ENCODE results near the gene RAB3GAP2.
A peak's percentile ranks its signal among the peaks of the same experiment; 100 is the strongest.
"Not testable (repeated sequence)": the region's sequence is repeated elsewhere in the genome, so short reads cannot be mapped to it uniquely, and the experiment has no call there.

RAB3GAP2 gene

DNA sequence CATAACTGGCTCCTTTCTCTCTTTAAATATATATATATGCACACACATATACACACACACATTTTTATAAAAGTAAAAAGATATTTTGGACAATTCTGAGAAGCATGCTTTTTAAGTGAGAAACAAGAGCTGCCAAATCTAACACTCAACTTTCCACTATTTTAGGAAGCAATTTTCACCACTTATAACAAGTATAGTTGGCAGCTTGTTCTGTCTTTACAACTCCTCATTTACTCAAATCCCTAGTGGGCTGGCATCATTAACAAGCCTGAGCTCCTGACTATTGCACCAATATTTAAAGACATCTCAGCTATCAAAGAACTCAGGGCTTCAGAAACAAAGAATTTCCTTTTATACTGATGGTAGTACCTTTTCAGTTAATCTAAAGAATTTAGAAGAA, 76.6 kb downstream of the RAB3GAP2 start:
- no peak for DNase-seq (ENCODE audit: low spot score)

DNA sequence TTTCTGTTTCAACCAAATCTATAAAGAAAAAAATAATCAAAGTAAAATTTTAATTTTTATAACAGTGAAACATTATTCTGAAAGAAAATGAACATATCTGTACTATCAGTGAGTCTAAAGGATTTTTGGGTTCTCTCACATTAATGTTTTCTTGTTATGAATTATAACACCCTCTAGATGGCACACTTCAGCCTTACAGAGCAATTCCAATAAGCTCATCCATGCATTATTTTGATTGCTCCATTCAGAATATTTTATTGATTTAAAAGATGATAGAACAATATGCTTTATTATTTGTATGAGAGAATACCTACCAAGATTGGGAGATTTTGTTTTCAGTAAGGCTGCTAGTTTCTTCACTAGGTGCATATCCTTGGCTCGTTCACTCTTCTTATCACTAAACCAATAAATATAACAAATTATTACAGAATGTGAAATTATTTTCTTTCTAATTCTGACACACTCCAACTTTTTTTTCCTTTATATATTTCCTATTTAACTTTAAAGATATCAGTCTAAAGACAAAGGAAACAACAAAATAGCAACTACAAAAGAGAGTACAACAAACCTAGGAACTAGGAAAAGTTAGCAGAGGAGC, 82.4 kb downstream of the RAB3GAP2 start:
- DNase-seq (ENCODE audit: low spot score): peak; percentile 46

DNA sequence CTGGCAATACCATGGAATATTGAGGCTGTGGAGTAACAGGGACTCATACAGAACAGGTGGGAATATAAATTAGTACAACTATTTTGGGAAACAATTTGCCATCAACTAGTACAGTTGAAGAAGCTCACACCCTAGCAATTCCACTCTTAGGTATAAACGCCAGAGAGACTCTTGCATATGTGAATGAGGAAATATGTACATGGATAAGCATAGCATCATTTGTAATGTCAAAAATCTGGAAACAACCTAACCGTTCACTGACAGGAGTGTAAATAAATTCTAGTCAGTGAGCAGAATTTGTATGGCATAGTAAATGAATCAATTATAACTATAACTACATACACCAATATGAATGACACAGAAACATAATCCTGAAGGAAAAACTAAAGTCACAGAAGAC, 83.7 kb downstream of the RAB3GAP2 start:
- no peak for DNase-seq (ENCODE audit: low spot score)

DNA sequence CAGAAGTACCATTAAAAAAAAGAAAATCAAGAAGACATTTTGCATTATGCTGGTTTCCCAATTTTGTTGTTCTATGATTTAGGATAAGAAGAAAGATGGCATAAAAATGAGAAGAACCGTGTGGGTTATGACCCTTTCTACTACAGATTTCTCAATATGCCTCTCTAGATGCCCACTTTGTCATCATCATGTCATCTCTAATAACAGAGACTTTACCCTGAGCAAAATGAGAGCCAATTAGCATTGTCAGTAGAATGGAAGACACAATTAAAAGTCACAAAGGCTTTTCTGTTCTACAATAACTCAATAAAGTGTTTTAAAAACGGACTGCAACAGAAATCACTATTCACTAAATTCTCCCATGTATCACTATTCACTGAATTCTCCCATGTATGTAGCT, 85.5 kb downstream of the RAB3GAP2 start:
- DNase-seq (ENCODE audit: low spot score): no peak

DNA sequence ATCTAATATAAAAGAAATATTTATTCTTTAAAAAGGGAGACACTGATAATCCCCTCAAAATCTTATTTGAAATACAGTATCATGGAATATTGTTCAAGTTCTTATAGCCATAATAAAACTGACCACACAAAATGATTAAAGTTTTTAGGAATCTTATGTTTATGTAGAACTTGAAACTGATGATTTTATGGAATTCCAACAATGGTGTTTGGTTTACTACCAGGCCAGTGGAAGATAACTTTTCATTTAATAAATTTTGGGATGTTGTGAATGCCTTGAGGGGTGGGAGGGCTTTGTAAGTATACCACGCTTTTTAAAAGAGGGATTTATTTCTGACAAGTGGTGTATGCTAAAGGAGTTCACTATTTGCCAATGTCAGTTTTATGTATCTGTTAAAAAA, 87.7 kb downstream of the RAB3GAP2 start:
- DNase-seq (ENCODE audit: low spot score): no peak

DNA sequence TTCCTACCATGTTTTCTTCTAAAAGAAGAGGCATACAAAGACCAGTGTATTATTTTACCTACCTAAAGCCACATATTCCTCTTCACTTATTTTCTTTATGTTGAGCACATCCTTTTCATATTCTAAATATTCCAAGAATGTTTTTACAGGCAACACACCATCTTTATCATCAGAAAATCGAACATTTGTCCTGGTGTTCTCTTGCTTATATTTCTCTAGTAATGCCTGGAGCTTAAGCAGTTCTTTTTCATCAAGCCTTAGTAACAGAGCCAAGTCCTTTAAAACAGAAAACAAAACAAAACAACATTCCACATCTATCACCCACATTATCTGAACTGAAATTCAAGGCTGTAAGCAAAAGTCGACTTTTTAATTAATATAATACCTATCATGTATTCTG, 89.6 kb downstream of the RAB3GAP2 start:
- DNase-seq (ENCODE audit: low spot score): no peak

DNA sequence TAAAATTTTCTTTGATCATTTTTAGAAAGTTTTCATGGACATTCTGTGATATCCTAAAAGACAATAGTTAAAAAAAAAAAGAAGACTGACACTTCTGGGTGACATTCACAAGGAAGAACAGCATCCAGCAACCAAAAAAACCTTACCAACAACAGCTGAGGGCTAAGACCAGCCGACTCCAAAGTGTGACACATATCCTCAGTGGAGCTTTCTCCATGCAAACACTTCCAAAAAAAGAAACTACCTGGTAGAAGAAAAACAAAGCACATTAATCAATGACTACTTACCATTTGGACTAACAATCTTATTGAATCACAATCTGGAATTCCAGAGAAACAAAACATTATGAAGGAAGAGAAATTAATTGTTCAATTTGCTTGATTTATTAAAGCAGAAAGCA, 90.1 kb downstream of the RAB3GAP2 start:
- DNase-seq (ENCODE audit: low spot score): no peak

DNA sequence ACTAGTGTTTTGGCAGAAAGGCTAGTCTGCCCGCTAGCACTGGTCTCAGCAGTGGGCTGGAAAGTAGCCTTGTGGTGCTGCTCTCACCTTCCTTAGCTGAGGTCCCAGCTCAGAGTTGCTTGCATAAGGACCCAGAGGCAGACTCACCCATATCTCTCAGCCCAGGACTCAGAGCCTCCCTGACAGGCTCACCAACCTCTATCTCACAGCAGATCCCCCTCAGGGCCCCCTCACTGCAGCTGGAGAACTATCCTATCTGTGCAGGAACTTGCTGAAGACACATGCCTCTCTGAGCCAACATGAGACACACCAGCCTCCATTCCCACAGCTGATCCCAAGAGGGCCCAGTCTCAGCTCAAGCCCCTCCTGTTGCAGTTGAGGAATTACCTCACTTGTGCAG, 95.7 kb downstream of the RAB3GAP2 start:
- no peak for DNase-seq (ENCODE audit: low spot score)

DNA sequence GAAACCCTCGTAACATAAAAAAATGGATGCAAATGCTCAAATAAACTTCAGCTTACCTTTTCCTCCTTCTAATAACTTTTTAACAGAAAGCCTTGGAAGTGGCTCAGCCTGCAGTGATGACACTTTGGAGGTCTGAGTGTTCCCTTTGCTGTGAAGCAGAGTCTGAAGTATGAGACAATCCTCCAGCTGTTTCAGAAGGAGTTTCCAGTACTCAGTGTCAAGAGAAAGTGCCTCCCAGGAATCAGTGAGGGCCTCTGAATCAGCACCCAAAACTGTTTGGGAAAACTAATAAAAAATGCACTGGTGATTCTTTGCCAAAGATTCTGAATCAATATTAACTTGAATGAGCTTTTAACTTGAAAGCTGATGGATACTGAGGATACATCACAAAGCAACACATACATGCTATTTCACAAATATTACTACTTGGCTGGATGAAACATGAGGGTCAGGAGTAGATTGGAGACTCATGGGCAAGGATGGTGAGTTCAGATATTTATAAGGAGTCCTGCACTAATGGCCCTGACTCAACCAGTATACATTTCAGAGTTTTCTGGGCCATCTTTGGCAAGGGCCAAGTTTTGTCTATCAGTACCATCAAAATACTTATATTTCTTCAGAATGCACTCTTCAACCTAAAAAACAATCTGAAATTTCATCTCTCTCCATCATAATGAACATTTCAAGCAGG, 101.3 kb downstream of the RAB3GAP2 start:
- no peak for DNase-seq (ENCODE audit: low spot score)

DNA sequence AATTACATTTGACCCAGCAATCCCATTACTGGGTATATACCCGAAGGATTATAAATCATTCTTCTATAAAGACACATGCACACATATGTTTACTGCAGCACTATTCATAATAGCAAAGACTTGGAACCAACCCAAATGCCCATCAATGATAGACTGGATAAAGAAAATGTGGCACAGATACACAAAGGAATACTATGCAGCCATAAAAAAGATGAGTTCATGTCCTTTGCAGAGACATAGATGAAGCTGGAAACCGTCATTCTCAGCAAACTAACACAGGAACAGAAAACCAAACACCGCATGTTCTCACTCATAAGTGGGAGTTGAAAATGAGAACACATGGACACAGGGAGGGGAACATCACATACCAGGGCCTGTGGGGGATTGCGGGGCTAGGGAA, 102.4 kb downstream of the RAB3GAP2 start:
- not testable (repeated sequence) for DNase-seq (ENCODE audit: low spot score)

DNA sequence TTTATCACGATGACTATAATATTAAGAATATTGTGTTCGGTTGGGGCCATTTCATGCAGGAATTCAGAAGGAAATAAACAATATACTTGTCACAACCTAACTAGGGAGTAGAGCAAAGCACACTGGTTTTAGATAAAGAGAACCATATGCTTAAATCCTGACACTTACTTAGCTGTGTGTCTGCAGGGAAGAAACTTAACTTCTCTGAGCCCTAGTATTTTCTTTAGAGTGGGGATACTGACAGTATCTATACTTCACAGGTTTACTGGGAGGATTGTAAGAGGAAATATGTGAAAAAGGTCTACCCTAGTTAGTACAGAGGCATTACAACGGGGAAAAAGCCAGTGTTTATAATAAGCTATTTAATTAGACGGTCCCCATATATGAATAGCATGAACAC, 105.4 kb downstream of the RAB3GAP2 start:
- no peak for DNase-seq (ENCODE audit: low spot score)

DNA sequence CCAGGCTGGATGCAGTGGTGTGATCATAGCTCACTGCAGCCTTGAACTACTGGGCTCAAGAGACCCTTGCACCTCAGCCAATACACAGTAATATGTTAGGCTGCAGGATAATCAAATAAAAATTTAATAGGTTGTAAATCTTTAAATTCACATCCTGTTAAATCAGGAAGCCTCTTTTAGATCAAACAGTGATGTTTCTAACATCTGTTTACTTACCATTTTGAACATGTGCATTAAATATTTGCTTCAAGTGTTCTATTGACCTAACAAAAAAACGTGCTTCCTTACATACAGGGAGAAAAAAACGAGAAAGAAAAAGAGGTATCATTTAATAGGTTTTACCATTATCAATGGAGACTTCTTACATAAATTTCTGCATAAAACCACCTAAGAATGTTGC, 107.7 kb downstream of the RAB3GAP2 start:
- no peak for DNase-seq (ENCODE audit: low spot score)

DNA sequence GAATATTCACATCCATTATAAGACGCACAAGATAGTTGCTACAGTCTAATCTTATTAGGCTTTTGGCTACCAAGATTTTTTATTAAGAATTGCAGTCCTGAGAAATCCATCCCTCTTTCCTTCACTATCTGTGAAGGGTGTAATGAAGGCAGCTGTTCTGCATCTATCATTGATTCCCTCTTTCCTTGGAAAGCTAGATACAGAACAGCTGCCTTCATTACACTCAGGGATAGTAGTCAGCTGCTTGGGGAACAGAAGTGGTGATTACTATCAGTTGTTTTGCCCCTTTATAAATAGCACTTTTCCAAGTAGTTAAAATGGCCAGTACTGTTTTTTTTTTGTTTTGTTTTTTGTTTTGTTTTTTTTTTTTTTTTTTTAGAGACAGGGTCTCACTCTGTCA, 108.1 kb downstream of the RAB3GAP2 start:
- DNase-seq (ENCODE audit: low spot score): no peak

DNA sequence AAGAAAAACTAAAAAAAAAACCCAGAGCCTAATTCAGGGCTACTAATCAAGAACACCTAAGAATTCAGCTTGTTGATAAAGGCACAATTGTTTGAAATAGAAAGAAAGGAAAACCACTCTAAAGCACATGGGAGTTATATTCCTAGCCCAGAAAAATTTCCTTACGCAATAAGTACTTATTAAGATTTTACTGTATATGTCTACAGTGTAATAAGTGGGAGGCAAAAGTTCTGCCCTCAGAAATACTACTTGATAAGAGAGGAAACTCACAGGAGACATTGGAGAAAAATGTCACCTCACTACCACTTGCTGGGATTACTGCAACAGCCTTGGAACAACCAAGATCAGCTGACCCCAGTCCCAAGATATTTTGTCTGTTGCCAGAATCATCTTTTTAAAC, 112.2 kb downstream of the RAB3GAP2 start:
- DNase-seq (ENCODE audit: low spot score): no peak

DNA sequence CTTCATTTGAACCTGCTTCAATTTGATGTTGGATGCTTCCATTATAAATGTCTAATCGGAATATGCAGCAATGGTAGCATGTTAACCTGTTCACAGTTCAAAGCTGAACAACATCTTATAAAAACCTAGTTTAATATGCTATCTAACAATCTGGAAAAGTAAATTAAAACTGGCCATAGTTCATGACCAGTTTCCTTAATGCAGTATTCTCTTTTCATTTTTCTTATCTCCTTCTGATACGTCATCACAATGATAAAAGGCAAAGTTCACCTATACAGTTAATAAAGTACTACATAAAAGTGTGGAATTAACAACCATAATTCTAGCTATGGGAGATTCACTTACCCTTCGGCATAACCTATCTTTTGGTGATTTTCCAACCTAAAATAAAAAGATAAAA, 113.2 kb downstream of the RAB3GAP2 start:
- DNase-seq (ENCODE audit: low spot score): no peak

DNA sequence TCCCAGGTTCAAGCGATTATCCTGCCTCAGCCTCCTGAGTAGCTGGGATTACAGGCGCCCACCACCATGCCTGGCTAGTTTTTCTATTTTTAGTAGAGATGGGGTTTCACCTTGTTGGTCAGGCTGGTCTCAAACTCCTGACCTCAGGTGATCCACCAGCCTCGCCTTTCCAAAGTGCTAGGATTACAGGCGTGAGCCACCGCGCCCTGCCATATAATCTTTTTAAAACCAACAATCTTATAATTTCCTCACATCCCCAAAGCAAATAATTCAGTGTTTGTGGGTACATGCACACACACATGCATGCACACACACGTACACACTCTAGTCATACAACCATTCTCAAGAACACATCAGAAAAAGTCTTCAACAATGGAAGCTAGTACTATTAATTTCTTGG, 113.7 kb downstream of the RAB3GAP2 start:
- DNase-seq (ENCODE audit: low spot score): not testable (repeated sequence)

DNA sequence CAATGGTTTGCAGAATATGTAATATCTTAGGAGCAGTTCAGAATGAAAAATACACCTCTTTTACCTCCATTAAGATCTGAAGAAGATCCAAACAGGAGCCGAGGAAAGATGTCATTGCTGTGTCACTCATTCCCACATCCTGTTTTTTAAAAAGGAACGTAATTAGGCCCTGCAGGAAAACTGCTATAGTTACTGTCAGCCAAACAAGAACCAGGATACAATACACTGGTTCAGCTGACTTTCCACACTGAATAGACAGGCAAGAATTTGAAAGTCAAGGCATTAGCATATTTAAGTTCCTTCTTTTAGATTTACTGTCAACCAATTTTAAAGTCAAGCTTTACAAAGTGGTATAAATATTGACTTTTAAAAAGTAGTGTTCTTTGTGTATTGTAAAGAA, 114.5 kb downstream of the RAB3GAP2 start:
- peak; percentile 51 for DNase-seq (ENCODE audit: low spot score)

DNA sequence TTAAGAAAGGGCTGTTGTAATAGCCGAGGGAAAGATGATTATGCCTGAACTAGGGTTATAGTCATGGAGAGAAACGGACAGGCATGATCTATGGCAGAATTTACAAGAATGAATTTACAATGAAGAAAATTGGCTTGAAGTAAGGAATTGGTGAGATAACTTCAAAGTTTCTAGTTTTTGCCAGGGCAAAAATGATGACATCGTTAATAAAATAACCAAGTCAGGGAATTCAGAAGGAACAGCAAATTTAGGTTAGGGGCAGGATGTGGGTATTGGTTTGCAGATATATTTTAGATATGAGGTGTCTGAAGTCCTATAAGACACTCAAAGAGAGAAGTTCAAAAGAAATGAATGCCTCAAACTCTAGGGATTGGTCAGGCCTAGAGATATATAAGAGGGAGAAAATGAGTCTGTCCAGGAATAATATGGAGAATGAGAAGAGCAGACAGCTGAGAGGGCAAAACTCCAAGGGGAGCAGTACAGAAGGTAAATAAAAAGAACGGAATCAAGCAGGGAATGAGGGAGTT, 115.6 kb downstream of the RAB3GAP2 start:
- DNase-seq (ENCODE audit: low spot score): no peak

DNA sequence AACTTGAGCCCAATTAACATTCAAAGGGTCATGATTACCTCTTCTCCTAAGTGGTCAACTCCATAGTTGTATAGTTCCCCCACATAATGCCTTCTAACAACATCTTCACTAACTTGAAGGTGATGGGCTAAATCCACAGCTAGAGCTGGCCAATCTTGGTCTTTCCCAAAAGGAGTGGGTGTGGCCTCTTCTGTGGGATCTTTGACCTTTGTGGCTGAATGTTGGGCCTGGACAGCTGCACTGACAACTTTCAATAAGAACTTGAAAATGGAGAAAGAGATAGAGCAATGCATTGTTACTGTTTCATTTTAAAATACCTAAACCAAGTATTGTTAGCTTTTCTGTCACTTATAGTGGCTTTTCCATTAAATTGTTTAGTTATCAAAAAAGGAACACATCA, 119.1 kb downstream of the RAB3GAP2 start:
- no peak for DNase-seq (ENCODE audit: low spot score)

DNA sequence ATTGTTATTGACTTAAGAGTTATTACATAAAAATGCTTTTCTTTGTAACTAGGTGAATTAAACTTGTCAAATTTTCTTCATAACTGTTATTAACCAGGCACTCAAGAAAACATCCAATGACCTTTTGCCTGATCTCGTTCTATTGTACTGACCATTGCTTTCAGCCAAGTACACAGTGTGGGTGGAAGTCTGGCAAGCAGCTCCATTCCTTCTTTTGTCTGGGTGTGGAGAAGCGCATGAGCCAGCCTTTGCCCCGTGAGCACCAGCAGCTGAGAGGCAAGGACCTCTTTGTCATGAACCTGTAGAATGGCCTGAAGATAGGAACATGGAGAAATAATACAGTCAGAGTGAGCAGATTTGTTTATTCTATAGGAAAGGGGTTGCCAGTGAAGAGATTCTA, 120.8 kb downstream of the RAB3GAP2 start:
- DNase-seq (ENCODE audit: low spot score): peak; percentile 65

DNA sequence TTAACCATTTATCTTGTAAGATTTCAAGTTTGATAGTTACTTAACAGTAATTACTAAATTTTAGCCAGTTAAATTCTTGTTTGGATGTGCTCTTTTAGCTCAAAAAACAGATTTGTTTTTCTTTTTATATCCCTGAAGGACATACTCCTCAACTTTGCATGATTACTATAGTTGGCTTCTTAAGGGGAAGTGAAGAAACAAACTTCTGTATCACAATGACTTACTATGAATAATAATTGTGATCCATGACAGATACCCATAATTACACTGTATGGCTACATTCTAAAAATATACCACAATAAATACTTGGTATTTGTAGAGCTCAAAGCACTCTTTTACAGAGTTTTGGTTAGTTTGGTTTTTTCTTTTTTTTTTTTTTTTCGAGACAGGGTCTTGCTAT, 122.5 kb downstream of the RAB3GAP2 start:
- DNase-seq (ENCODE audit: low spot score): no peak

DNA sequence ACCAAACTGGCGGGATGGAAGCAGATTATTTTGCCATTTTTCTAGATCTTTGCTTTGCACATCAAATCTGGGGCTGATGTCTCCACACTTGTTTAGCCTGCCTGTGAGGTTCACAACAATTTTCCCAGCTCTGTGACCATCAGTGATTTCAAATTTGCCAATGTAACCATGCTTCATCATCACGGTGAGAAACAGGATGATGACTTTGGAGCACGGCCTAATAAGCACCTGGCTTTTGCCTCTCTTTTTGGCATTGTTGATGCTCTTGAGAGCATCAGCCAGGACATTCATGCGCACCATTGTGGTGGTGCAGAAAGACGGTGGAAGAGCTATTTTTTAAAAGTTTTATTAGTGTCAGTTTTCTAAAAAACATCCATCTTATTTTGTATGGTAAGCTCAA, 128.2 kb downstream of the RAB3GAP2 start:
- no peak for DNase-seq (ENCODE audit: low spot score)

DNA sequence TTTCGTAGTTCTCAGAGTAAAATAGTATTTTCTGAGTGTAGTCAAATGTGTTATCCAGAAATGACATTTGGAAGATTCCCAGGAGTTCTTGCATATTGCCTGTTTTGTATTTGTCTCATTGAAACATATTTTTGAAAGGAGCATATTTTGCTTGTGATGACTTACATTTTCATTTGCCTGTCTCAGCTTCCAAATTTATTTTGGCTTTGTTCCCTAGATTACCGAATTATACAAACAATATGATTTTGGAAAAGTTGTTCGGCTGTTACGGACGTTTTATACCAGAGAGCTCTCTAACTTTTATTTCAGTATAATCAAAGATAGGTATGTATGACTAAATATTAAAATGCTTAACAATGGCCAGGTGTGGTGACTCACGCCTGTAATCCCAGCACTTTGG, 132.3 kb downstream of the RAB3GAP2 start:
- DNase-seq (ENCODE audit: low spot score): no peak

Measured in COLO829 (cell line).